Thoracic aorta (tissue), 2 donors: Measurements from ENCODE around the gene SMC2. TPM values are rescaled to one million over a fixed set of nuclear protein-coding genes. Genes with fewer than 3 reads are reported as not detected.
A peak's percentile ranks its signal among the peaks of the same experiment; 100 is the strongest.

Source experiments
- ATAC-seq: fragments of 150-250 bp; one replicate; pipeline ENCODE4 v1.8.0; 2017; ENCODE audit warnings: low read depth; ENCODE audit not compliant: insufficient number of reproducible peaks, low FRiP score
- DNase-seq: peaks from one replicate; pipeline ENCODE4 v3.0.0-alpha.2; 2020; ENCODE audit warnings: low spot score
- H3K27ac ChIP-seq, 2 donors: fragments of 200-600 bp; sonication (generic); 1 replicate in 1 of 2; 2 replicates in 1 of 2; pipeline ENCODE4 v1.5.1; 2016; ENCODE audit warnings: mild to moderate bottlenecking in 2 of 2, moderate library complexity in 2 of 2
- H3K27me3 ChIP-seq: fragments of 200-600 bp; sonication (generic); replicated peaks from 2 replicates; pipeline ENCODE4 v1.6.0; 2016; ENCODE audit warnings: mild to moderate bottlenecking; ENCODE audit not compliant: insufficient read depth
- H3K36me3 ChIP-seq: fragments of 200-600 bp; sonication (generic); one replicate; pipeline ENCODE4 v1.5.1; 2016
- H3K4me1 ChIP-seq, 2 donors: fragments of 200-600 bp; sonication (generic); 1 replicate in 1 of 2; 2 replicates in 1 of 2; pipeline versions ENCODE4 v1.5.1 to v1.6.0; 2016; ENCODE audit warnings: low read depth in 2 of 2, mild to moderate bottlenecking in 1 of 2; ENCODE audit not compliant: control insufficient read depth in 1 of 2
- H3K4me3 ChIP-seq: fragments of 200-600 bp; sonication (generic); 2 replicates; pipeline ENCODE4 v1.5.1; 2016; ENCODE audit warnings: mild to moderate bottlenecking
- H3K9me3 ChIP-seq: fragments of 200-600 bp; sonication (generic); 2 replicates; pipeline ENCODE4 v1.5.1; 2016
- CTCF ChIP-seq: fragments of 200-600 bp; sonication (generic); IDR thresholded peaks from one replicate; pipeline ENCODE4 v1.5.1; 2019; ENCODE audit warnings: antibody characterized with exemption
- total RNA-seq, 2 donors: library from RNA; depleted of rRNA; stranded (reverse); fragments of >200 nt; gene quantifications; one replicate each; pipeline versions ENCODE4 v1.1.0 to v1.2.3, GENCODE V29; 2016

SMC2 gene
- total RNA-seq, 2 donors from 2014 or later = 3.5 to 5.0 TPM

- no peak for ATAC-seq
- Histone ChIP-seq H3K36me3 (no peaks in the 10 kb centered on the region), H3K27ac (no peak overlapping the region), H3K4me3 (no peak overlapping the region), H3K9me3 (no peaks in the 10 kb centered on the region), H3K27me3 (no peaks in the 10 kb centered on the region), H3K4me1 (peaks cover 12 to 25% of the 10 kb centered on the region in 2 donors)
- no peak for TF ChIP-seq CTCF
- no peak for DNase-seq
These were observed 20.4 kb upstream of the SMC2 start for GRCh38 chr9:104073770-104074133.

- DNase-seq (no peak), ATAC-seq (no peak)
- no peak overlapping the region for H3K4me3 ChIP-seq
- peaks cover 12 to 25% of the 10 kb centered on the region in 2 donors for H3K4me1 ChIP-seq
- TF ChIP-seq CTCF = no peak
- no peaks in the 10 kb centered on the region for H3K27me3 ChIP-seq
- no peaks in the 10 kb centered on the region for H3K36me3 ChIP-seq
- H3K9me3 ChIP-seq = no peaks in the 10 kb centered on the region
- H3K27ac ChIP-seq = no peak overlapping the region
These were observed 19.2 kb upstream of the SMC2 start for GRCh38 chr9:104074876-104075275.

GRCh38 chr9:104075801-104076753 is 18.0 kb upstream of the SMC2 start:
- H3K9me3 ChIP-seq = no peaks in the 10 kb centered on the region
- no peaks in the 10 kb centered on the region for H3K27me3 ChIP-seq
- no peak overlapping the region for H3K4me3 ChIP-seq
- no peak for ATAC-seq
- DNase-seq = no peak
- peak overlapping the region in 1 of 2 donors; percentile 29 for H3K27ac ChIP-seq
- no peaks in the 10 kb centered on the region for H3K36me3 ChIP-seq
- TF ChIP-seq CTCF = no peak
- H3K4me1 ChIP-seq = peaks cover 12 to 25% of the 10 kb centered on the region in 2 donors

GRCh38 chr9:104078596-104078995 is 15.5 kb upstream of the SMC2 start:
- DNase-seq (no peak), ATAC-seq (no peak)
- Histone ChIP-seq H3K4me1 (peaks cover 12 to 20% of the 10 kb centered on the region in 2 donors), H3K36me3 (no peaks in the 10 kb centered on the region), H3K27ac (no peak overlapping the region), H3K27me3 (no peaks in the 10 kb centered on the region), H3K9me3 (no peaks in the 10 kb centered on the region), H3K4me3 (no peak overlapping the region)
- no peak for TF ChIP-seq CTCF

- ATAC-seq = no peak
- no peaks in the 10 kb centered on the region for H3K36me3 ChIP-seq
- no peak for TF ChIP-seq CTCF
- no peak for DNase-seq
- H3K4me3 ChIP-seq = no peak overlapping the region
- no peaks in the 10 kb centered on the region for H3K9me3 ChIP-seq
- peaks cover 4 to 10% of the 10 kb centered on the region in 2 donors for H3K4me1 ChIP-seq
- H3K27ac ChIP-seq = no peak overlapping the region
- no peaks in the 10 kb centered on the region for H3K27me3 ChIP-seq
These were observed 13.1 kb upstream of the SMC2 start for GRCh38 chr9:104080983-104081382.
